Superior temporal gyrus (tissue), 1 donor: ENCODE results near the gene HDAC4.

Experiments
- DNase-seq: peaks from one replicate; pipeline ENCODE4 v3.0.0-alpha.2; 2016; ENCODE audit errors: extremely low spot score

HDAC4 gene

DNA sequence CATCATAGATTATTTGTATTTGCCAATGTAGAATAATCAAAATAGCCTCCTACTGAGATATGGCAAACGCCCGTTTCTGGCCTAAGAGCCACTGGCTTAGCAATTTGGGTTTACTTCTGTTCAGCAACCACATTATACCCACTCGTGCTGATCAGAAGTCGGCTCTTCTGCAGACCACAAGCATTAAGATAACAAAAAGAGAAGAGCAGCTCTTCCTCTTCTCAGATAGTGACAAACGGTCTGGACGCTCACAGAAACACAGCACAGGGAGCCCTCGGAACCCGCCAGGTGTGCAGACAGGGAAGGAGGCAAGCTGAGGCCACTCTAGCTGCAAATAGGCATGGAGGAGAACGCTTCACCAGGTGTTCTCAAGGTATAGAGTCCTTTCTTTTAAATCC is 164.0 kb downstream of the HDAC4 start:
- peak; percentile 73 for DNase-seq

DNA sequence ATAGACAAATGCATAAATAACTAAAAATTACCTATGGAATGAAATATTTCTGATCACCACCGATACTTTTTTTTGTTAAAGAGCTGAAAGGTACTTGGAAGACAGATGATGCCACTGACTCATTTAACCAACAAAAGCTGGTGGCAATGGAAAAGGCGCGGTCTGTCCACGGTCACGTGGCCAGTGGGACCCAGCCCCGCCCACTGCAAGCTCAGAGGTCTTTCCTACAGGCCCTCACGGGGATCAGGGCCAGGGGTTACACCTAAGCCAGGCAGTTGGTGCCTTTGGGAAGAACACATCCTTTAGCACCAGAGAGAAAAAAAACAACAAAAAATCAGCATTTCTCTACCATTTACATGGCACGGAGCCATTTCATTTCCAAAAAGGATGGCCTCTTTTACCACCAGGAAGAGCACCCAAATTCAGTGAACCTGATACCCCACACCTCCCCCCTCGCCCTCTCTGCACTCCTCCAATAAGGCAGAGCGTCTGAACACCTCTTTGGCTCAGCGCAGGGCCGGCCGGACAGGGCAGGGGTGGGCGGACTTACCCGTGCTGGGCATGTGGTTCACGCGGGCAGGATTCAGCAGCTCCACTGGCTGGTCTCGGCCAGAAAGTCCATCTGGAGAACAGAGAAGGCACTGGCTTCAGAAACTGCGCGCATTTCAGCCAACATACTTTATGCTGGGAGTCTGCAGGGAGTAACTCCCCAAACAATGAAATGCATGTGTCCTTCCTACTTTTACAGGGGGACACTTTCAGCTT is 164.6 kb downstream of the HDAC4 start:
- DNase-seq: no peak

DNA sequence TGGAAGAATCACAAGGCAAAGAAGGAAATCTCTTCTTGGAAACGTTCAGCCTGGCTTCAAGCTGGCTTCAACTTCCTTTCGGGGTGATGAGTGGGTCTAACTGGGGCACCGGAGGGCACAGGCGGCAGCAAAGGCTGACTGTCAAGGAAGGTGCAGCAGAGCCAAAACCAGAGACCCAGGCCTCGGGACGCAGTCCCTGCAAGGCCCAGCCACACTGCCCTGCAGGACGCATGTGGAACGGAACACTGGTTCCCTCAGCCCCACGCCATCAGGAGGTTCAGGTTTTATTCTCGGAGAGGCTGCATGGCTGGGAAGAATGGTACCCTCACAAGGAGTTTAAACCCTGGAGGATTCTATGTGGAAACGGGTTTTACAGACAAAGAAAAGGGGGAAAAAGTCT is 165.5 kb downstream of the HDAC4 start:
- DNase-seq: no peak

DNA sequence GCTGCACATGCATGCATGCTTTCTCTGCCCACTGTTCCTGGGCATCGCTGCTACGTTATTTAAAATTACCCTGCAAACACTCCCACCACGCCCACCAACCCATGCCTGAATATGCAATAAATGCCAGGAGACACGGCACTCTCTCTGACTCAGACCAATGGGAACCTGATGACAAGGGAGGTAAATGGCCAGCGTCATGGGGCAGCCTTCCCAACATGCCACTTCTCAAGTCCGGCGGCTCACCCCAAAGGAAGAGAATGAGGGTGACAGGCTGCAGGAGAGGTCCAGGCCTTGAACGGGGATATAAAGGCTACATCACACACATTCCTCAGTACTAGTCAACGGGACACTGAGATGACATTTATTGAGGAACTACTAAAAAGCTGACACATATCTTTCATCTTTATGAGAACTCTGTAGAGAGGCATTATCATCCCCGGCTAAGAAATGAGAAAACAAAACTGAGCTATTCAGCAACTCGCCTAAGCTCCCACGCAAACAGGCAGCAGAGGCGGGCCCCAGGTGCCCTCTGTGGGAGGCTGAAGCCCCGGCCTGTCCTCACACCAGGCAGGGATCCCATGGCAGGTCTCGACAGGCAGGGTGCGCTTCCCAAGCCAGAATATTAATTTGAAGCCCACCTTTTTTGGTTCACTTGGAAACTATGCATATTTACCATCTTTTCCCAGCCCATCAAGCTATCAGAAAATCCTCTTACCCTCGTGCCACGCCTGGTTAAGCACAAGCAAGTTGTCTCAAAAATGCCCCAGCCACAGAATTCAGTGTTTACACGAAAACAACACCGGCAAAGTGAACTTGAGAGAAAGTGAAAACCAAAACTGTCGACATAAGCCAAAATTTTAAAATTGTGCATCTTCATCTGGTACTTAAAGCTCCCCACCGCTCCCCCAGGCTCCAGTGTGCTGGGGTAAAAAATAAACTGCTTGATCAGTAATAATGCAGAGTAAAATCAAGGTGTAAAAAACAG is 166.3 kb downstream of the HDAC4 start:
- no peak for DNase-seq

DNA sequence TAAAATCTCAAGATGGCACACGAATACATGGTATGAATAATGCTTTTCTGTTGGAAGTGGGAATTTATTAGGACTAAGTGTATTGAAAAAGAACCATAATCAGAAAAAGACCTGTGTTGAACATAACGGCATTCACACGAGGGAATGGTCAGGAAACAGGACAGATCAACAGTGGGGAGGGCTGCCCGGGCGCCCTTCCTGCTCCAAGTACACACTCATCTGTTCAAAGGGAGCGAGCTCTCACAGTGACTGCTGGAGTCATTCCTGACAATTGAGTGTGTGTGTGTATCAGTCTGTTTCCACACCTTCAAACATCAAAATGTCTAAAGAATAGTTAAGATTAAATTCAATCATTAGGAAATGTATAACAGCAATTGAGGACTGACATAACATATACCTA is 167.2 kb downstream of the HDAC4 start:
- DNase-seq: no peak

- DNase-seq: no peak
These were observed 168.6 kb downstream of the HDAC4 start for GRCh38 chr2:239232195-239232578.

GRCh38 chr2:239231231-239232194 is 169.3 kb downstream of the HDAC4 start:
- DNase-seq: no peak

GRCh38 chr2:239230318-239231052 is 170.3 kb downstream of the HDAC4 start:
- peak; percentile 19 for DNase-seq

- DNase-seq: peak; percentile 12
These were observed 171.1 kb downstream of the HDAC4 start for GRCh38 chr2:239229545-239230279.

DNA sequence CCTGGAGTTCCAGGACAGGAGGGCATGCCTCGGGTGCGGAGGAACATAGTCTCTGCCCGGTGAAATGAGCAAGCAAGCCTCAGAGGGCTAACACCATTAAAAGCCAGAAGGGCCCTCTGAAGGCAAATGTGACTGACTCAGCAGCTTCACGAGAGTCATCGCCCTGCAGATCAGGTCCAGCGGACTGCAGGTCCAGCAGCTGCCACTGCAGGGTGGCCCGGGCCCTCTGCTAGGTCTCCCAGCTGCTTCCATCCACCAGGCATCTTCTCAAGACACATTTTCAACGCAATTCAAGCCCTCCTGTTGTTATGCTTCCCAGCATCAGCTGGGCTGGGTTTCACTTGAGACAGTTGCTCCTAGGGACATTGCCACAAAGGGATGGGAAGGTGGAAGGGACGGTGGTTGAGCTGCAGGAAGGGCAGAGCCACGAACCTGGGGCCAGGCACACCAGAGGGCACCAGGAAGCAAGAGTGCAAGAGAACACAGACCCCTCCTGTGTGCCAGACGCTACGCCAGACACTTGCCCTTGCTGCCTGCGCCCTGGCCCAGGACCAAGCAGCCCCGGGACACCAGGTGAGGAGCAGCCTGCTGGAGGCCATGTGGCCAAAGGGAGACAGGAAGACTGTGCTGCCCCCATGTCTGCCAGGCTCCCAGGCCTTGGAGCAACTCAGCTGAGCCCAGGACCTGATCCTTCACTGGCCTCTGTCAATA is 173.0 kb downstream of the HDAC4 start:
- DNase-seq: peak; percentile 36

GRCh38 chr2:239226677-239227581 is 173.9 kb downstream of the HDAC4 start:
- peak; percentile 67 for DNase-seq

- DNase-seq: peak; percentile 67
These were observed 174.8 kb downstream of the HDAC4 start for GRCh38 chr2:239225871-239226561.

DNA sequence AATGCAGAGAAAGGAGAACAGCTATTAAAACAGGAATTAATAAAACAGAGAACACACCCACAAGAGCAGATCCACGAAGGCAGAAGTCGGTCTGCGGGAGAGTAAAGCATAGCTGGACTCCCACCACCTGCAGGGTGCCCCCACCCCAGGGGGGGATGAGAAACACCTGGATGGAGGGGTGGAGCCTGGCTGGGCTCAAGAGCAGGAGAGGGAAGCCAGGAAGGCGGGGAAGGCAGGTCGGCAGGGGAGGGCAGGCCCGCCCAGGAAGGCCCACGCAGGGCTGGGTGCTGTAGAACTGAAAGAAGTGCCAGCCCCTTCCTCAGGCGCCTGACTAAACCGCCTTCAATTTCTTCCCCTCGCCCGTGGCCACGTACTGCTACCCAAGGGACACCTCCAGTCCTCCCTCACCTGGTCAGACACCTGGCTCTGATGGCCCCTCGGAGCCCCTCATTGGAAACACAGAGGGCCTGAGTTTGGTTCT is 175.4 kb downstream of the HDAC4 start:
- DNase-seq: no peak

DNA sequence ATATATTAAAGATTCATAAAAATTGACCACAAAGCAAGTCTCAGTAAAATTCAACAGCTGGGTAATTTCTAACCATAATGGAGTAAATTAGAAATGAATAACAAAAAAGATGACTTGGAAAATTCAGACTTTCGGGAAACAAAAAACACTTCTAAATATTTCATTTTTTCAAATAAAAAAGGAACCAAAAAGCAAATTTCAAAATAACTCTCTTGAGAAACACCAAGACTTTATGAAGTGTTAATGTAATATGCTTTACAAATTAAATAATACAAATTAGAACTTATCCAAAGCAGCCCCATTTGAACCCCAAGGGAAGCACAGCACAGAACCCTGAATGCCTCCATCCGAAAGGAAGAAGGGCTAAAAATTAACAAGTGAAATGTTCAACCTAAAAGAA is 175.9 kb downstream of the HDAC4 start:
- peak; percentile 37 for DNase-seq

- no peak for DNase-seq
These were observed 176.6 kb downstream of the HDAC4 start for GRCh38 chr2:239224199-239224570.

GRCh38 chr2:239223310-239224198 is 177.3 kb downstream of the HDAC4 start:
- DNase-seq: peak; percentile 88
